Measurements from ENCODE around the gene CCDC116. TPM values are rescaled to one million over a fixed set of nuclear protein-coding genes. Genes with fewer than 3 reads are reported as not detected.
A peak's percentile ranks its signal among the peaks of the same experiment; 100 is the strongest.

The CCDC116 gene
- total and polyA plus RNA-seq, 2 experiments from 2014 or later = 0.30 to 1.5 TPM

GRCh38 chr22:21639359-21639758 is 6.8 kb downstream of the CCDC116 start:
- Histone ChIP-seq H3K4me1 (ENCODE audit: insufficient read depth) (peaks cover 5% of the 10 kb centered on the region), H3K4me3 (no peak overlapping the region), H3K9me3 (ENCODE audit: low read depth) (no peaks in the 10 kb centered on the region), H2AFZ (no peak overlapping the region), H3K36me3 (replicated peaks; ENCODE audit: insufficient read depth, low read depth) (no peaks in the 10 kb centered on the region), H3K79me2 (no peaks in the 10 kb centered on the region), H3K9me2 (replicated peaks; ENCODE audit: insufficient read depth) (no peaks in the 10 kb centered on the region), H3K27me3 (no peaks in the 10 kb centered on the region), H4K20me1 (ENCODE audit: insufficient read depth, poor library complexity, severe bottlenecking) (no peaks in the 10 kb centered on the region), H3K4me2 (no peak overlapping the region), H3K27ac (no peak overlapping the region)
- DNase-seq (ENCODE audit: low spot score) = no peak
- WGBS (ENCODE audit: low lambda C conversion rate, missing lambda C conversion rate) = 79% methylated on average over 4 of the region's 4 CpGs
- no peak for TF ChIP-seq EZH2 (IDR thresholded peaks at IDR 0.05; ENCODE audit: borderline replicate concordance)

DNA sequence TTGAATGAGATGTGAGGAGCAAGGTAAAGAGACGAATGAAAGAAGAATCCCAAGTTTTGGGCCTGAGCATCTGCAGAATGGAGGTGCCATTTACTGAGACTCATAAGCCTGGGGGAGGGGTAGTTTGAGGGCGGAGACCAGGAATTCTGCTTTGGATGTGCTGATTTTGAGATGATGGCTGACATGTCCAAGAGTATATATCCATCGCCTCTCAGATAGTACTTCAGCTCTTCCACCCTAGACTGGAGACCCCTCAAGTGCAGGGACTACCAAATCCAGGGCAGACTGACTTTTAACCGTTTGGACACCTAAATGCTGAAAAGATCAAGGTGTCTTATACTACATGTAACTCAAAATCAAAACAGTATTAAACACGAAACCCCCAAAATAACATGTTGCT is 8.2 kb downstream of the CCDC116 start:
- TF ChIP-seq CTCF (IDR thresholded peaks at IDR 0.05; ENCODE audit: poor library complexity) (no peak), EZH2phosphoT487 (IDR thresholded peaks at IDR 0.05; ENCODE audit: low read depth, severe bottlenecking, unreplicated experiment) (no peak), EZH2 (IDR thresholded peaks at IDR 0.05; ENCODE audit: borderline replicate concordance) (no peak)
- H3K4me2 ChIP-seq = peak overlapping the region; percentile 93
- H4K20me1 ChIP-seq (ENCODE audit: insufficient read depth, poor library complexity, severe bottlenecking) = no peaks in the 10 kb centered on the region
- no peak overlapping the region for H2AFZ ChIP-seq
- peaks cover 5% of the 10 kb centered on the region for H3K4me1 ChIP-seq (ENCODE audit: insufficient read depth)
- H3K79me2 ChIP-seq = no peaks in the 10 kb centered on the region
- no peak overlapping the region for H3K27ac ChIP-seq
- H3K4me3 ChIP-seq = no peak overlapping the region
- no peak for DNase-seq (ENCODE audit: low spot score)
- WGBS (ENCODE audit: low lambda C conversion rate, missing lambda C conversion rate) = 95% methylated on average over 5 of the region's 5 CpGs
- H3K36me3 ChIP-seq (replicated peaks; ENCODE audit: insufficient read depth, low read depth) = no peaks in the 10 kb centered on the region
- no peaks in the 10 kb centered on the region for H3K9me3 ChIP-seq (ENCODE audit: low read depth)
- H3K9me2 ChIP-seq (replicated peaks; ENCODE audit: insufficient read depth) = no peaks in the 10 kb centered on the region
- H3K27me3 ChIP-seq = no peaks in the 10 kb centered on the region

DNA sequence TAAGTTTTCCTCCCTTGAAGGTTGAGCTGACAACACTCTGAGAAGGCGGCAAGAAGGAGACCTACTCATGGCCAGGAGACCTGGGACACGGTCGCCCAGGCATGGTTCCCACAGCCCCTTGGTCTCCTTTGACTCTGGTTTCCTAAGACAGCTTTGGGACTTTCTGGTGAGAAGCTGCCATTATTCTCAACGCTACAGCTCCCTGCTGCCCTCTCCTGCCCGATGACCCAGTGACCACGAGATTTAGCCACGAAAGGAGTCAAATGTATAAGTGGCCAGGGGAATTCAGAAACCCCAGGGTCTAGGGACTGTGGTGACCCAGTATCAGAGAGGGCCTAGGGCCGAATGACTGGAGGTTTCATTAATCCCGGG is 8.8 kb downstream of the CCDC116 start:
- peak; percentile 72 for DNase-seq (ENCODE audit: low spot score)
- H3K4me1 ChIP-seq (ENCODE audit: insufficient read depth) = peaks cover 5% of the 10 kb centered on the region
- WGBS (ENCODE audit: low lambda C conversion rate, missing lambda C conversion rate) = 8% methylated on average over 9 of the region's 9 CpGs
- H3K79me2 ChIP-seq = peaks cover 3% of the 10 kb centered on the region
- no peaks in the 10 kb centered on the region for H3K9me2 ChIP-seq (replicated peaks; ENCODE audit: insufficient read depth)
- H2AFZ ChIP-seq = peak overlapping the region; percentile 80
- H3K4me3 ChIP-seq = peak overlapping the region; percentile 22
- H3K27ac ChIP-seq = peak overlapping the region; percentile 70
- no peaks in the 10 kb centered on the region for H3K9me3 ChIP-seq (ENCODE audit: low read depth)
- H4K20me1 ChIP-seq (ENCODE audit: insufficient read depth, poor library complexity, severe bottlenecking) = peaks cover 3% of the 10 kb centered on the region
- no peaks in the 10 kb centered on the region for H3K36me3 ChIP-seq (replicated peaks; ENCODE audit: insufficient read depth, low read depth)
- H3K27me3 ChIP-seq = no peaks in the 10 kb centered on the region
- peak overlapping the region; percentile 93 for H3K4me2 ChIP-seq
- peak; percentile 47 for TF ChIP-seq CTCF (IDR thresholded peaks at IDR 0.05; ENCODE audit: poor library complexity)
- TF ChIP-seq EZH2 (IDR thresholded peaks at IDR 0.05; ENCODE audit: borderline replicate concordance) = no peak
- TF ChIP-seq EZH2phosphoT487 (IDR thresholded peaks at IDR 0.05; ENCODE audit: low read depth, severe bottlenecking, unreplicated experiment) = no peak

DNA sequence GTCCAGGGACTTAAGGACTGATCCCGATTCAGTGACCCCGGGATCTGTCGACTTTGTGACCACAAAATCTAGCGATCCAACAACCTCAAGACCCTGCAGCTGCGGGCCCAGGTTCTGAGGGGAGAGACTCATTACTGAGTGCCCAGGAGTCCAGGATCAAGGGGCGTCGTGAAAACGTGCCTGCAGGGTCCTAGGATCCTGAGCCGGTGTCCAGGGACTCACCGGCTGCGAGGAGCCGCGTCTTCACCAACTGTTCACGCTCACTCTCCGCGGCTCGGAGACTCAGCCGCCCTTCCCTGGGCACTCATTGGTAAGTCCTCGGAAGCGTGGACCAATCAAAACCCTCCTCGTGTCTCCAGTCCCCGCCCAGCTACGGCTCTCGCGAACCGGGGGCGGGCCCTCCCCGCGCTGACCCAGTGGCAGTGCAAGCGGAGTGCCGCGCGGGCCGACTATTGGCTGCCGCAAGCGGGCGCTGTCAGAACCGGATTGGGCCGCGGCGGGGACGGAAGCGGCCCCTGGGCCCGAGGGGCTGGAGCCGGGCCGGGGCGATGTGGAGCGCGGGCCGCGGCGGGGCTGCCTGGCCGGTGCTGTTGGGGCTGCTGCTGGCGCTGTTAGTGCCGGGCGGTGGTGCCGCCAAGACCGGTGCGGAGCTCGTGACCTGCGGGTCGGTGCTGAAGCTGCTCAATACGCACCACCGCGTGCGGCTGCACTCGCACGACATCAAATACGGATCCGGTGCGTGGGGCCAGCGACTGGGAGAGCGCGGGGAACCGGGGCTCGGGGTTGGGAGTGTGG is 9.4 kb downstream of the CCDC116 start, which contains the start of gene SDF2L1:
Gene SDF2L1, plus strand, starts transcription at position 514 of the 795 bp plus-strand sequence. Its CDS starts 35 bp downstream, at position 549.
- peak; percentile 99 for DNase-seq (ENCODE audit: low spot score)

More for the DNA sequence above, 9.4 kb downstream of the CCDC116 start, which contains the start of gene SDF2L1:
- Histone ChIP-seq H4K20me1 (ENCODE audit: insufficient read depth, poor library complexity, severe bottlenecking) (peaks cover 4% of the 10 kb centered on the region), H3K9me2 (replicated peaks; ENCODE audit: insufficient read depth) (no peaks in the 10 kb centered on the region), H3K4me1 (ENCODE audit: insufficient read depth) (peaks cover 5% of the 10 kb centered on the region), H3K79me2 (peaks cover 3% of the 10 kb centered on the region), H2AFZ (peak within 1 kb of the TSS; percentile 80), H3K9me3 (ENCODE audit: low read depth) (no peaks in the 10 kb centered on the region), H3K4me3 (peak within 1 kb of the TSS; percentile 22), H3K4me2 (peak within 1 kb of the TSS; percentile 93), H3K27ac (peak within 1 kb of the TSS; percentile 70), H3K36me3 (replicated peaks; ENCODE audit: insufficient read depth, low read depth) (no peaks in the 10 kb centered on the region), H3K27me3 (no peaks in the 10 kb centered on the region)
- no peak for TF ChIP-seq EZH2phosphoT487 (IDR thresholded peaks at IDR 0.05; ENCODE audit: low read depth, severe bottlenecking, unreplicated experiment)
- TF ChIP-seq CTCF (IDR thresholded peaks at IDR 0.05; ENCODE audit: poor library complexity) = peak; percentile 7
- 2% methylated on average over 71 of the region's 76 CpGs for WGBS (ENCODE audit: low lambda C conversion rate, missing lambda C conversion rate)

Measured in hepatocyte (in vitro differentiated cells).